IMR-90 (cell line): ENCODE data around the gene C6orf89. TPM values are rescaled to one million over a fixed set of nuclear protein-coding genes. Genes with fewer than 3 reads are reported as not detected.

ENCODE experiments used
- ATAC-seq: fragments of 200-7000 bp; cut with Tn5 transposase; 2 replicates; pipeline ENCODE4 v1.9.1; 2020; ENCODE audit warnings: low read depth, mild to moderate bottlenecking, moderate library complexity
- BruUV-seq: library from RNA; stranded (reverse); fragments of 400-500 nt; replicated peaks from 2 replicates; lab custom pipeline; 2021; lab: Mats Ljungman, UMichigan
- CTCF ChIA-PET: fragments of 300-600 bp; formaldehyde crosslinking; extraction: SDS; loops from one replicate; lab custom pipeline; 2021; ENCODE audit warnings: antibody characterized with exemption; lab: Yijun Ruan, JAX
- POLR2A ChIA-PET: fragments of 300-600 bp; sonication (Branson Sonifier 250); formaldehyde crosslinking; loops from one replicate; lab custom pipeline; 2022; ENCODE audit warnings: antibody characterized with exemption; ENCODE audit not compliant: unreplicated experiment; lab: Charles Lee
- DNase-seq: peaks from one replicate; pipeline ENCODE4 v3.0.0; 2013
- H2AFZ ChIP-seq: replicated peaks from 2 replicates; pipeline ENCODE3; 2013; ENCODE audit warnings: low read length, mild to moderate bottlenecking; ENCODE audit not compliant: poor library complexity
- H2AK5ac ChIP-seq: 2 replicates; pipeline ENCODE4 v1.6.1; 2013; ENCODE audit warnings: low read depth, low read length, inconsistent platforms
- H2AK9ac ChIP-seq: replicated peaks from 2 replicates; pipeline ENCODE3; 2013; ENCODE audit warnings: mild to moderate bottlenecking, low read depth, low read length, moderate library complexity; ENCODE audit not compliant: poor library complexity
- H2BK120ac ChIP-seq: 2 replicates; pipeline ENCODE4 v1.6.1; 2013; ENCODE audit warnings: low read depth, low read length, inconsistent platforms
- H2BK15ac ChIP-seq: 3 replicates; pipeline ENCODE4 v1.6.1; 2013; ENCODE audit warnings: low read depth, low read length, inconsistent platforms
- H2BK20ac ChIP-seq: 2 replicates; pipeline ENCODE4 v1.6.1; 2013; ENCODE audit warnings: low read depth, mild to moderate bottlenecking, inconsistent platforms, low read length, moderate library complexity
- H2BK5ac ChIP-seq: 2 replicates; pipeline ENCODE4 v1.6.1; 2013; ENCODE audit warnings: mild to moderate bottlenecking, low read depth, low read length, inconsistent platforms; ENCODE audit not compliant: poor library complexity, severe bottlenecking
- H3K14ac ChIP-seq: replicated peaks from 2 replicates; pipeline ENCODE4 v1.6.1; 2013; ENCODE audit warnings: low read depth, low read length, inconsistent platforms
- H3K18ac ChIP-seq: 2 replicates; pipeline ENCODE4 v1.6.1; 2013; ENCODE audit warnings: low read depth, low read length, control low read depth
- H3K23ac ChIP-seq: 2 replicates; pipeline ENCODE4 v1.6.1; 2013; ENCODE audit warnings: low read depth, low read length, inconsistent platforms
- H3K27ac ChIP-seq: 2 replicates; pipeline ENCODE4 v1.5.1; 2013; ENCODE audit warnings: mild to moderate bottlenecking, control low read depth, low read length; ENCODE audit not compliant: insufficient read depth
- H3K27me3 ChIP-seq: 2 replicates; pipeline ENCODE4 v1.6.1; 2013; ENCODE audit warnings: low read length; ENCODE audit not compliant: control insufficient read depth, insufficient read depth
- H3K36me3 ChIP-seq: 2 replicates; pipeline ENCODE4 v1.6.1; 2013; ENCODE audit warnings: low read length, mixed read lengths; ENCODE audit not compliant: control insufficient read depth, insufficient read depth
- H3K4ac ChIP-seq: 2 replicates; pipeline ENCODE4 v1.6.1; 2013; ENCODE audit warnings: low read depth, low read length, inconsistent platforms
- H3K4me1 ChIP-seq: 2 replicates; pipeline ENCODE4 v1.6.1; 2013; ENCODE audit warnings: low read length, mixed read lengths; ENCODE audit not compliant: control insufficient read depth, insufficient read depth
- H3K4me2 ChIP-seq: 2 replicates; pipeline ENCODE4 v1.6.1; 2013; ENCODE audit warnings: low read depth, mild to moderate bottlenecking, control low read depth, low read length, moderate library complexity
- H3K4me3 ChIP-seq: 2 replicates; pipeline ENCODE4 v1.5.1; 2013; ENCODE audit warnings: low read depth, mild to moderate bottlenecking, control low read depth, low read length, moderate library complexity; ENCODE audit not compliant: insufficient read depth
- H3K56ac ChIP-seq: 2 replicates; pipeline ENCODE4 v1.6.1; 2013; ENCODE audit warnings: low read length, inconsistent platforms; ENCODE audit not compliant: insufficient read depth; ENCODE audit errors: extremely low read depth
- H3K79me1 ChIP-seq, 2 experiments: 2 replicates each; pipeline ENCODE4 v1.6.1; 2013; ENCODE audit warnings: low read length in 2 of 2, inconsistent platforms in 1 of 2, low read depth in 1 of 2
- H3K9ac ChIP-seq: 2 replicates; pipeline ENCODE4 v1.6.1; 2013; ENCODE audit warnings: low read depth, low read length, control low read depth
- H3K9me1 ChIP-seq: 2 replicates; pipeline ENCODE4 v1.6.1; 2013; ENCODE audit warnings: low read length, inconsistent platforms; ENCODE audit not compliant: insufficient read depth
- H3K9me3 ChIP-seq: 2 replicates; pipeline ENCODE4 v1.6.1; 2013; ENCODE audit warnings: low read length; ENCODE audit not compliant: control insufficient read depth, insufficient read depth
- H4K20me1 ChIP-seq: 2 replicates; pipeline ENCODE4 v1.6.1; 2013; ENCODE audit warnings: low read length, inconsistent platforms; ENCODE audit not compliant: insufficient read depth
- H4K5ac ChIP-seq: 2 replicates; pipeline ENCODE4 v1.6.1; 2013; ENCODE audit warnings: mild to moderate bottlenecking, low read depth, low read length, control low read depth
- H4K8ac ChIP-seq, 2 experiments: 2 replicates each; pipeline ENCODE4 v1.6.1; 2013; ENCODE audit warnings: low read depth in 2 of 2, low read length in 2 of 2, control low read depth in 1 of 2, inconsistent platforms in 1 of 2
- H4K91ac ChIP-seq: 2 replicates; pipeline ENCODE4 v1.6.1; 2013; ENCODE audit warnings: low read depth, low read length, inconsistent platforms; ENCODE audit not compliant: insufficient read depth
- CEBPB ChIP-seq: IDR thresholded peaks from 2 replicates; pipeline ENCODE4 v1.6.1; 2012; ENCODE audit warnings: low read depth, low read length, improper control_type of control experiment
- CHD1 ChIP-seq: IDR thresholded peaks from 2 replicates; pipeline ENCODE4 v1.6.1; 2012; ENCODE audit warnings: low read depth, low read length, improper control_type of control experiment
- FOS ChIP-seq: fragments of 150-350 bp; IDR thresholded peaks from 2 replicates; pipeline ENCODE4 v1.6.1; 2016; ENCODE audit warnings: low read depth, low read length
- MAZ ChIP-seq: IDR thresholded peaks from 2 replicates; pipeline ENCODE4 v1.6.1; 2012; ENCODE audit warnings: low read depth, mild to moderate bottlenecking, low read length, improper control_type of control experiment, moderate library complexity, borderline replicate concordance
- MXI1 ChIP-seq: IDR thresholded peaks from 2 replicates; pipeline ENCODE4 v1.6.1; 2012; ENCODE audit warnings: low read depth, mild to moderate bottlenecking, low read length, moderate library complexity, borderline replicate concordance
- POLR2A ChIP-seq: IDR thresholded peaks from 2 replicates; pipeline ENCODE4 v1.6.1; 2012; ENCODE audit warnings: mild to moderate bottlenecking, low read depth, low read length
- RAD21 ChIP-seq: IDR thresholded peaks from 2 replicates; pipeline ENCODE4 v1.6.1; 2012; ENCODE audit warnings: low read length, improper control_type of control experiment
- RFX5 ChIP-seq: IDR thresholded peaks from 2 replicates; pipeline ENCODE4 v1.8.0; 2012; ENCODE audit warnings: low read depth, mild to moderate bottlenecking, low read length, moderate library complexity
- SMC3 ChIP-seq: fragments of 150-350 bp; IDR thresholded peaks from 2 replicates; pipeline ENCODE4 v1.6.1; 2016; ENCODE audit warnings: low read depth, mild to moderate bottlenecking, antibody characterized with exemption, low read length, moderate library complexity
- USF2 ChIP-seq: fragments of 150-350 bp; IDR thresholded peaks from 2 replicates; pipeline ENCODE4 v1.6.1; 2017; ENCODE audit warnings: mild to moderate bottlenecking, antibody characterized with exemption, low read length, low read depth
- WGBS, 2 experiments: methylation state at CpG; one replicate each; pipeline versions ENCODE4 v1.1.5 to v1.1.7; 2013; ENCODE audit warnings: missing lambda C conversion rate in 2 of 2; ENCODE audit not compliant: insufficient read length in 1 of 2; ENCODE audit errors: extremely low coverage in 2 of 2; 5-methylcytosine and 5-hydroxymethylcytosine counted together
- dilution Hi-C: fragments of 300-500 bp; cut with HindIII; formaldehyde crosslinking; loops from one replicate; pipeline ENCODE4 v1.14.3; 2018; ENCODE audit warnings: low sequenced_read_pairs; ENCODE audit not compliant: unreplicated experiment
- in situ Hi-C: fragments of 300-500 bp; cut with MboI; formaldehyde crosslinking; loops from 3 replicates; pipeline ENCODE4 v1.14.3; 2019; ENCODE audit warnings: low sequenced_read_pairs, inconsistent platforms, mixed read lengths
- intact Hi-C: fragments of 100-400 bp; cut with micrococcal nuclease; formaldehyde crosslinking; loops from 2 replicates; pipeline ENCODE4 v1.10.0; 2022
- polyA plus RNA-seq, 3 experiments: library from polyadenylated mRNA; depleted of rRNA; stranded (reverse); fragments of >200 nt; gene quantifications; 2 replicates each; pipeline ENCODE4 v1.2.3, GENCODE V29; 2012; ENCODE audit warnings: low replicate concordance in 1 of 3
- total RNA-seq: library from RNA; depleted of rRNA; stranded (reverse); fragments of >200 nt; gene quantifications from 2 replicates; pipeline ENCODE4 v1.2.3, GENCODE V29; 2012

C6orf89 gene
- total and polyA plus RNA-seq, 2 of the 4 experiments (the other 2 are of a cell fraction) = 30.8 to 52.3 TPM

GRCh38 chr6:36857325-36857724 lies 28.4 kb upstream of the C6orf89 start:
- H3K79me1 ChIP-seq = peaks cover 27 to 76% of the 10 kb centered on the region in 2 experiments
- H3K9me3 ChIP-seq = no peaks in the 10 kb centered on the region
- intact Hi-C loops = no loop called here
- H3K9ac ChIP-seq = no peak overlapping the region
- WGBS, 2 experiments = 100% methylated on average over 3 of the region's 4 CpGs; no CpG with 5 or more reads in 1 of the 2 experiments
- peaks cover 32% of the 10 kb centered on the region for H3K9me1 ChIP-seq
- dilution Hi-C loops = no loop called here
- H3K27me3 ChIP-seq = no peaks in the 10 kb centered on the region
- ChIA-PET POLR2A (no interaction called here), CTCF (interaction anchor here (0.6 kb wide), 1 partner anchor 75 kb away, joined by 3 read pairs; no protein-coding TSS in a partner anchor)
- peaks cover 3% of the 10 kb centered on the region; the same call in 1 of the 2 replicates for H4K20me1 ChIP-seq
- no peak overlapping the region for H3K4me2 ChIP-seq
- no peak overlapping the region for H2AK9ac ChIP-seq
- TF ChIP-seq CEBPB (no peak), RFX5 (no peak), POLR2A (no peak), MXI1 (no peak), FOS (no peak), RAD21 (no peak), SMC3 (no peak), USF2 (no peak), MAZ (no peak), CHD1 (no peak)
- H3K36me3 ChIP-seq = peaks cover 9% of the 10 kb centered on the region
- no peak overlapping the region for H2BK120ac ChIP-seq
- H3K56ac ChIP-seq = no peak overlapping the region
- no peak overlapping the region for H3K4ac ChIP-seq
- BruUV-seq = no TSS peak
- in situ Hi-C loops = no loop called here
- H3K4me1 ChIP-seq = peaks cover 10% of the 10 kb centered on the region
- no peak overlapping the region for H3K23ac ChIP-seq
- no peak overlapping the region for H3K18ac ChIP-seq
- H3K27ac ChIP-seq = no peak overlapping the region
- H4K91ac ChIP-seq = no peak overlapping the region
- H2AK5ac ChIP-seq = no peak overlapping the region; the same call in 1 of the 2 replicates
- H2BK5ac ChIP-seq = no peak overlapping the region
- H2AFZ ChIP-seq = no peak overlapping the region
- H2BK20ac ChIP-seq = no peak overlapping the region
- no peak for ATAC-seq
- no peak overlapping the region for H3K4me3 ChIP-seq
- no peak overlapping the region for H2BK15ac ChIP-seq
- no peak overlapping the region for H4K5ac ChIP-seq
- no peak overlapping the region for H3K14ac ChIP-seq
- no peak overlapping the region for H4K8ac ChIP-seq
- no peak for DNase-seq
